Measurements from ENCODE around the gene H6PD. TPM values are rescaled to one million over a fixed set of nuclear protein-coding genes. Genes with fewer than 3 reads are reported as not detected.

H6PD gene
- total RNA-seq, 1 donor from 2014 or later, result 48.4 TPM

GRCh38 chr1:9313576-9313975 lies 79.0 kb downstream of the H6PD start:
- Mint-ChIP-seq H3K4me3 (ENCODE audit: unreplicated experiment) (no peak overlapping the region), H3K4me1 (ENCODE audit: unreplicated experiment) (peaks cover 64% of the 10 kb centered on the region), H3K27ac (ENCODE audit: unreplicated experiment) (peak overlapping the region; percentile 96), H3K9me3 (ENCODE audit: unreplicated experiment) (no peaks in the 10 kb centered on the region), H3K27me3 (ENCODE audit: unreplicated experiment) (no peaks in the 10 kb centered on the region), H3K36me3 (ENCODE audit: unreplicated experiment) (peaks cover 4% of the 10 kb centered on the region)
- TF ChIP-seq CTCF (IDR thresholded peaks at IDR 0.05), result no peak
- no peak for DNase-seq (ENCODE audit: extremely low spot score, unreplicated experiment)

GRCh38 chr1:9314111-9314510 lies 79.5 kb downstream of the H6PD start:
- DNase-seq (ENCODE audit: extremely low spot score, unreplicated experiment), result no peak
- peaks cover 61% of the 10 kb centered on the region for H3K4me1 Mint-ChIP-seq (ENCODE audit: unreplicated experiment)
- H3K4me3 Mint-ChIP-seq (ENCODE audit: unreplicated experiment), result no peak overlapping the region
- no peaks in the 10 kb centered on the region for H3K9me3 Mint-ChIP-seq (ENCODE audit: unreplicated experiment)
- H3K27ac Mint-ChIP-seq (ENCODE audit: unreplicated experiment), result peak overlapping the region; percentile 96
- no peaks in the 10 kb centered on the region for H3K27me3 Mint-ChIP-seq (ENCODE audit: unreplicated experiment)
- no peak for TF ChIP-seq CTCF (IDR thresholded peaks at IDR 0.05)
- peaks cover 5% of the 10 kb centered on the region for H3K36me3 Mint-ChIP-seq (ENCODE audit: unreplicated experiment)

GRCh38 chr1:9314711-9315379 lies 80.3 kb downstream of the H6PD start:
- peak overlapping the region; percentile 96 for H3K27ac Mint-ChIP-seq (ENCODE audit: unreplicated experiment)
- TF ChIP-seq CTCF (IDR thresholded peaks at IDR 0.05), result no peak
- no peaks in the 10 kb centered on the region for H3K27me3 Mint-ChIP-seq (ENCODE audit: unreplicated experiment)

GRCh38 chr1:9315411-9316079 lies 81.0 kb downstream of the H6PD start:
- Mint-ChIP-seq H3K27me3 (ENCODE audit: unreplicated experiment) (no peaks in the 10 kb centered on the region), H3K36me3 (ENCODE audit: unreplicated experiment) (peaks cover 5% of the 10 kb centered on the region), H3K4me1 (ENCODE audit: unreplicated experiment) (peaks cover 61% of the 10 kb centered on the region), H3K9me3 (ENCODE audit: unreplicated experiment) (no peaks in the 10 kb centered on the region), H3K4me3 (ENCODE audit: unreplicated experiment) (peak overlapping the region; percentile 47), H3K27ac (ENCODE audit: unreplicated experiment) (peak overlapping the region; percentile 96)
- DNase-seq (ENCODE audit: extremely low spot score, unreplicated experiment), result no peak
- TF ChIP-seq CTCF (IDR thresholded peaks at IDR 0.05), result no peak

More at GRCh38 chr1:9314711-9315379, 80.3 kb downstream of the H6PD start:
- no peaks in the 10 kb centered on the region for H3K9me3 Mint-ChIP-seq (ENCODE audit: unreplicated experiment)
- peaks cover 5% of the 10 kb centered on the region for H3K36me3 Mint-ChIP-seq (ENCODE audit: unreplicated experiment)
- peaks cover 57% of the 10 kb centered on the region for H3K4me1 Mint-ChIP-seq (ENCODE audit: unreplicated experiment)
- DNase-seq (ENCODE audit: extremely low spot score, unreplicated experiment), result no peak
- no peak overlapping the region for H3K4me3 Mint-ChIP-seq (ENCODE audit: unreplicated experiment)

- no peak for TF ChIP-seq CTCF (IDR thresholded peaks at IDR 0.05)
- no peaks in the 10 kb centered on the region for H3K9me3 Mint-ChIP-seq (ENCODE audit: unreplicated experiment)
- H3K4me3 Mint-ChIP-seq (ENCODE audit: unreplicated experiment), result no peak overlapping the region
- peaks cover 5% of the 10 kb centered on the region for H3K36me3 Mint-ChIP-seq (ENCODE audit: unreplicated experiment)
- peak overlapping the region; percentile 96 for H3K27ac Mint-ChIP-seq (ENCODE audit: unreplicated experiment)
- no peaks in the 10 kb centered on the region for H3K27me3 Mint-ChIP-seq (ENCODE audit: unreplicated experiment)
- H3K4me1 Mint-ChIP-seq (ENCODE audit: unreplicated experiment), result peaks cover 64% of the 10 kb centered on the region
- no peak for DNase-seq (ENCODE audit: extremely low spot score, unreplicated experiment)
These were observed 81.5 kb downstream of the H6PD start for GRCh38 chr1:9316080-9316444.

All from osteocyte (in vitro differentiated cells).